MM.1S (cell line): ENCODE results near the gene HOMER3.

Source experiments
- DNase-seq: peaks from one replicate; pipeline ENCODE4 v3.0.0-alpha.2; 2015
- H2AFZ ChIP-seq: fragments of 300-600 bp; sonication (generic); 2 replicates; pipeline ENCODE4 v1.6.0; 2016; ENCODE audit warnings: antibody characterized with exemption, low read length
- H3F3A ChIP-seq: fragments of 300-600 bp; sonication (generic); 2 replicates; pipeline ENCODE4 v1.6.1; 2016; ENCODE audit warnings: mild to moderate bottlenecking, antibody characterized with exemption, low read length, moderate library complexity, mixed read lengths; ENCODE audit not compliant: insufficient read depth
- H3K27ac ChIP-seq: fragments of 300-600 bp; sonication (generic); 2 replicates; pipeline ENCODE4 v1.5.1; 2016; ENCODE audit warnings: mild to moderate bottlenecking, low read length
- H3K27me3 ChIP-seq: fragments of 300-600 bp; sonication (generic); replicated peaks from 2 replicates; pipeline ENCODE4 v1.6.0; 2016; ENCODE audit warnings: low read length; ENCODE audit not compliant: insufficient read depth
- H3K36me3 ChIP-seq: fragments of 300-600 bp; sonication (generic); replicated peaks from 2 replicates; pipeline ENCODE4 v1.6.1; 2016; ENCODE audit warnings: mild to moderate bottlenecking, low read length, mixed read lengths; ENCODE audit not compliant: insufficient read depth
- H3K4me1 ChIP-seq: fragments of 300-600 bp; sonication (generic); 2 replicates; pipeline ENCODE4 v1.6.1; 2016; ENCODE audit warnings: low read length, mixed read lengths
- H3K4me2 ChIP-seq: fragments of 300-600 bp; sonication (generic); 2 replicates; pipeline ENCODE4 v1.6.0; 2016; ENCODE audit warnings: low read depth, low read length
- H3K4me3 ChIP-seq: fragments of 300-600 bp; sonication (generic); 2 replicates; pipeline ENCODE4 v1.5.1; 2016; ENCODE audit warnings: low read length, mixed read lengths
- H3K79me2 ChIP-seq: fragments of 300-600 bp; sonication (generic); 2 replicates; pipeline ENCODE4 v1.6.1; 2016; ENCODE audit warnings: mixed run types, low read length, mixed read lengths
- H3K9ac ChIP-seq: fragments of 300-600 bp; sonication (generic); 2 replicates; pipeline ENCODE4 v1.6.1; 2016; ENCODE audit warnings: low read length, mixed read lengths
- H3K9me2 ChIP-seq: fragments of 300-600 bp; sonication (generic); replicated peaks from 2 replicates; pipeline ENCODE4 v1.6.1; 2016; ENCODE audit warnings: mild to moderate bottlenecking, low read length, mixed read lengths; ENCODE audit not compliant: insufficient read depth
- H3K9me3 ChIP-seq: fragments of 300-600 bp; sonication (generic); replicated peaks from 2 replicates; pipeline ENCODE4 v1.6.1; 2016; ENCODE audit warnings: mild to moderate bottlenecking, low read length, mixed read lengths; ENCODE audit not compliant: insufficient read depth
- H4K20me1 ChIP-seq: fragments of 300-600 bp; sonication (generic); 2 replicates; pipeline ENCODE4 v1.6.1; 2016; ENCODE audit warnings: mild to moderate bottlenecking, low read length, moderate library complexity, mixed read lengths; ENCODE audit not compliant: insufficient read depth
- EZH2 ChIP-seq: fragments of 300-600 bp; sonication (generic); optimal IDR thresholded peaks from 2 replicates; pipeline ENCODE3; 2017; ENCODE audit warnings: low read depth, mild to moderate bottlenecking, antibody characterized with exemption, low read length, mixed read lengths
- EZH2phosphoT487 ChIP-seq: fragments of 300-600 bp; sonication (generic); IDR thresholded peaks from 2 replicates; pipeline ENCODE4 v1.6.1; 2018; ENCODE audit warnings: antibody characterized with exemption, low read length
- TF ChIP-seq, protein P1 (sequence below): fragments of 300-600 bp; sonication (generic); IDR thresholded peaks from 2 replicates; pipeline ENCODE4 v1.5.1; 2016; ENCODE audit warnings: antibody characterized with exemption, low read length, mixed read lengths

Gene HOMER3

DNA sequence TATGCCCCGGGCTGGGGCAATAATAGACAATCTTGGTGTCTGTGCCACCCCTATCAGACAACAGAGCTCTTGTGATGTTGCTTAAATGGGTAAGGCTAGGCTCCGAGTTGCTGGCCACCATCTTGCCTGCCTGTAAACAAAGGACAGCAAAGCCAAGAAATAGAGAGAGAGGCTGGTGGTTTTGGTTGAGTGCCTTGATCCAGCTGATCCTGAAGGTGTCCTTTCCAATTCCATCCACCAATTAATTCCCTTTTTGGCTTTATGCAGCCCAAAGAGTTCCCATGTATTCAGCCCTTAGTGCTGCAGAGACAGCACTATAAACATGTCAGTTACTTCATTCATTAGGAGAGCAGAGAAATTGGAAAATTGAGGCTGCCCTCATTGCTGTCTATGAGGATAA, 41.7 kb upstream of the HOMER3 start:
- Histone ChIP-seq H3K9ac (no peak overlapping the region), H3F3A (no peaks in the 10 kb centered on the region), H2AFZ (no peak overlapping the region), H3K27me3 (no peaks in the 10 kb centered on the region), H3K4me2 (no peak overlapping the region), H4K20me1 (no peaks in the 10 kb centered on the region), H3K4me1 (peaks cover 4% of the 10 kb centered on the region; the same call in 1 of the 2 replicates), H3K36me3 (no peaks in the 10 kb centered on the region), H3K27ac (no peak overlapping the region), H3K79me2 (no peaks in the 10 kb centered on the region), H3K9me2 (no peaks in the 10 kb centered on the region), H3K4me3 (no peak overlapping the region), H3K9me3 (no peaks in the 10 kb centered on the region)
- no peak for DNase-seq
- TF ChIP-seq EZH2phosphoT487 (no peak), EZH2 (no peak)
- TF ChIP-seq, protein P1, sequence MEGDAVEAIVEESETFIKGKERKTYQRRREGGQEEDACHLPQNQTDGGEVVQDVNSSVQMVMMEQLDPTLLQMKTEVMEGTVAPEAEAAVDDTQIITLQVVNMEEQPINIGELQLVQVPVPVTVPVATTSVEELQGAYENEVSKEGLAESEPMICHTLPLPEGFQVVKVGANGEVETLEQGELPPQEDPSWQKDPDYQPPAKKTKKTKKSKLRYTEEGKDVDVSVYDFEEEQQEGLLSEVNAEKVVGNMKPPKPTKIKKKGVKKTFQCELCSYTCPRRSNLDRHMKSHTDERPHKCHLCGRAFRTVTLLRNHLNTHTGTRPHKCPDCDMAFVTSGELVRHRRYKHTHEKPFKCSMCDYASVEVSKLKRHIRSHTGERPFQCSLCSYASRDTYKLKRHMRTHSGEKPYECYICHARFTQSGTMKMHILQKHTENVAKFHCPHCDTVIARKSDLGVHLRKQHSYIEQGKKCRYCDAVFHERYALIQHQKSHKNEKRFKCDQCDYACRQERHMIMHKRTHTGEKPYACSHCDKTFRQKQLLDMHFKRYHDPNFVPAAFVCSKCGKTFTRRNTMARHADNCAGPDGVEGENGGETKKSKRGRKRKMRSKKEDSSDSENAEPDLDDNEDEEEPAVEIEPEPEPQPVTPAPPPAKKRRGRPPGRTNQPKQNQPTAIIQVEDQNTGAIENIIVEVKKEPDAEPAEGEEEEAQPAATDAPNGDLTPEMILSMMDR = no peak

DNA sequence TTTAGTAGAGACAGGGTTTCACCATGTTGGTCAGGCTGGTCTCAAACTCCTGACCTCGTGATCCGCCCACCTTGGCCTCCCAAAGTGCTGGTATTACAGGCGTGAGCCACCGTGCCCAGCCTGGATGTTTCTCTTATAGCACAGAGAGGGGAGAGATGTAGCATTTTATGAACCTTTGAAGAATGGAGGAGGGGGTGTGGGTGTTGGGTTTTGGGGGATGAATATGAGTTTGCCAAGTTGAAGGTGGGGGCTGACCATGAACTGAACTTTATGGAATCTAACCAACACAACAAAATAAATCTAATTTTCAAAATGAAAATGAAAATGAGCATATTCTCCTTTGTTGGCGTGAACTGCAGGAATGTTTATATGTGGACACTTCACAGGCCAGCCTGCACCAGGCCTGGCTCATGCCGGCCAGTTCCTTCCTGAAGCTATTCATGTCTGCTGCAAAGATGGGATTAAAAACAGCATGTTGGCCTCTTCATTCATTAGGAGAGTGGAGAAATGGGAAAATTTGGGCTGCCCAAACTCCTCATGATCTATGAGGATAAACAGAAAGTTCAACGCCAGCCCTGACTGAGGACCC, 39.5 kb upstream of the HOMER3 start:
- H3K4me1 ChIP-seq = no peaks in the 10 kb centered on the region

DNA sequence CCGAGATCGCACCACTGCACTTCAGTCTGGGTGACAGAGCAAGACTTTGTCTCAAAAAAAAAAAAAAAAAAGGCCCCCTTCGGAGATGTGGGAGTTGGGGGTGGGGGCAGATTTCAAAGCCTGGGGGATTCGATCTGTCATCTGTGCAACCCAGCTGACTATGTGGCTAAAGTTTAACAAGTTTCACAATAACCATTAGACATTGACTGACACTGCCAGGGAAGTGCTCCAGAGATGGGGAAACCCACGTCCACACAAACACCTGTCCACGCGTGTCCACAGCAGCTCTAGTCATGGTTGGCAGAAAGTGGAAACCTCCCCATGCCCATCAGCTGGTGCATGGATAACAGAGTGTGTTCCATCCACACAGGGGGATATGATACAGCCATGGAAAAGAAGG, 37.6 kb upstream of the HOMER3 start:
- TF ChIP-seq EZH2phosphoT487 = no peak
- TF ChIP-seq, protein P1 = no peak
- no peak for TF ChIP-seq EZH2
- Histone ChIP-seq H2AFZ (no peak overlapping the region), H4K20me1 (no peaks in the 10 kb centered on the region), H3K9me3 (no peaks in the 10 kb centered on the region), H3K9ac (no peak overlapping the region), H3F3A (no peaks in the 10 kb centered on the region), H3K4me2 (no peak overlapping the region), H3K4me3 (no peak overlapping the region), H3K4me1 (no peaks in the 10 kb centered on the region), H3K27me3 (no peaks in the 10 kb centered on the region), H3K27ac (no peak overlapping the region), H3K36me3 (no peaks in the 10 kb centered on the region), H3K79me2 (no peaks in the 10 kb centered on the region), H3K9me2 (no peaks in the 10 kb centered on the region)
- DNase-seq = no peak

More for the DNA sequence above, 39.5 kb upstream of the HOMER3 start:
- Histone ChIP-seq H3K9me3 (no peaks in the 10 kb centered on the region), H3K27me3 (no peaks in the 10 kb centered on the region), H2AFZ (no peak overlapping the region), H3K27ac (no peak overlapping the region), H3K9ac (no peak overlapping the region), H3K4me2 (no peak overlapping the region), H3K79me2 (no peaks in the 10 kb centered on the region), H3K4me3 (no peak overlapping the region), H3K36me3 (no peaks in the 10 kb centered on the region), H4K20me1 (no peaks in the 10 kb centered on the region), H3F3A (no peaks in the 10 kb centered on the region), H3K9me2 (no peaks in the 10 kb centered on the region)
- DNase-seq = no peak
- TF ChIP-seq, protein P1 = no peak
- TF ChIP-seq EZH2phosphoT487 (no peak), EZH2 (no peak)
